D721Med (cell line): Measurements from ENCODE around the gene STXBP1.

Source experiments
- DNase-seq: peaks from one replicate; pipeline ENCODE4 v3.0.0; 2011; ENCODE audit warnings: low spot score; ENCODE audit not compliant: insufficient read length
- FAIRE-seq: peaks from 2 replicates; lab custom pipeline; 2011; peaks lifted over from hg19 to GRCh38; lab: Jason Lieb, UNC
- TF ChIP-seq, protein P1 (sequence below): IDR thresholded peaks from 2 replicates; pipeline ENCODE4 v1.5.1; 2012; ENCODE audit warnings: mild to moderate bottlenecking, control low read depth; ENCODE audit not compliant: insufficient read depth; ENCODE audit errors: missing control alignments

Gene STXBP1

DNA sequence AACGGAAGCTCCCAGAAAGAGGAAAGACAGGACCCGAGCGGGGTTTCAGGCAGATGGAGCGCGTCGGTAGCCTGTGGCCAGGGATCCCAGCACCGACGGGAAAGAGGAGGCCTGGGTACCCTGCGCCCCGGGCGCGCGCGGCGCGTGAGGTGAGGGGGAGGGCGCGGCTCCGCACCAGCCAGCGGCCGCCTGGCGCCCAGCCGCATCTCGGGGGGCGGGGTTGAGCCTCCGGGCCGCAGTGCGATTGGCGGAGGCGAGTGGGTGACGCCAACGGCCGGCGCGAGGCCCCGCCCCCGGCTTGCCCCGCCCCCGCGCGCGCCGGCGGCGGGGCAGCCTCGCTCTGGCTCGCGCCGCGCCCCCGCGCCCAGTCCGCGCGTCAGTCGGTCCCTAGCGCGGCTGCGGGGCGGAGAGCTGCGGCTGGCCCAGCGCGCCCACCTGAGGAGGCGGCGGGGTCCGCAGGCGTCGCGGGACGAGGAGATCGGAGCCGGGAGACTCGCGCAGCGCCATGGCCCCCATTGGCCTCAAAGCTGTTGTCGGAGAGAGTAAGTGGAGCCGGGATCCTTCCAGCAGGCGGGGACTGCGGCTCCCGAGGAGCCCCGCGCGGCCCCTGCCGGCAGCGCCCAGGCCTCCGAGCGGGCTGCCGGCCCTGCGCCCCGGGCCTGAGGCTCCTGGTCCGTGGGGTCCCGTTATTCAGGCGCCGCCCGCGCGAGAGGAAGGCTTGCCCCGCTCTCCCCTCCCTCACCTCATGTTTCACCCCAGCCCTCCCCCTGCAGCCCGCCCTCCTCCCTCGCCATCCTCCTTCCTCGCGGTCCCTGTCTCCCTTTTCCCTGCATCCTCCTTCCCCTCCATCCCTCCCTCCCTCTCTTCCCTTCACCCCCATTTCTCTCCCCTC lies at the start of gene STXBP1:
STXBP1 (plus strand) TSS at position 379 of the 892 bp plus-strand sequence; CDS start at position 506, 127 bp downstream.
- peak; percentile 71 for DNase-seq
- TF ChIP-seq, protein P1, sequence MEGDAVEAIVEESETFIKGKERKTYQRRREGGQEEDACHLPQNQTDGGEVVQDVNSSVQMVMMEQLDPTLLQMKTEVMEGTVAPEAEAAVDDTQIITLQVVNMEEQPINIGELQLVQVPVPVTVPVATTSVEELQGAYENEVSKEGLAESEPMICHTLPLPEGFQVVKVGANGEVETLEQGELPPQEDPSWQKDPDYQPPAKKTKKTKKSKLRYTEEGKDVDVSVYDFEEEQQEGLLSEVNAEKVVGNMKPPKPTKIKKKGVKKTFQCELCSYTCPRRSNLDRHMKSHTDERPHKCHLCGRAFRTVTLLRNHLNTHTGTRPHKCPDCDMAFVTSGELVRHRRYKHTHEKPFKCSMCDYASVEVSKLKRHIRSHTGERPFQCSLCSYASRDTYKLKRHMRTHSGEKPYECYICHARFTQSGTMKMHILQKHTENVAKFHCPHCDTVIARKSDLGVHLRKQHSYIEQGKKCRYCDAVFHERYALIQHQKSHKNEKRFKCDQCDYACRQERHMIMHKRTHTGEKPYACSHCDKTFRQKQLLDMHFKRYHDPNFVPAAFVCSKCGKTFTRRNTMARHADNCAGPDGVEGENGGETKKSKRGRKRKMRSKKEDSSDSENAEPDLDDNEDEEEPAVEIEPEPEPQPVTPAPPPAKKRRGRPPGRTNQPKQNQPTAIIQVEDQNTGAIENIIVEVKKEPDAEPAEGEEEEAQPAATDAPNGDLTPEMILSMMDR, result no peak
- no peak for FAIRE-seq

DNA sequence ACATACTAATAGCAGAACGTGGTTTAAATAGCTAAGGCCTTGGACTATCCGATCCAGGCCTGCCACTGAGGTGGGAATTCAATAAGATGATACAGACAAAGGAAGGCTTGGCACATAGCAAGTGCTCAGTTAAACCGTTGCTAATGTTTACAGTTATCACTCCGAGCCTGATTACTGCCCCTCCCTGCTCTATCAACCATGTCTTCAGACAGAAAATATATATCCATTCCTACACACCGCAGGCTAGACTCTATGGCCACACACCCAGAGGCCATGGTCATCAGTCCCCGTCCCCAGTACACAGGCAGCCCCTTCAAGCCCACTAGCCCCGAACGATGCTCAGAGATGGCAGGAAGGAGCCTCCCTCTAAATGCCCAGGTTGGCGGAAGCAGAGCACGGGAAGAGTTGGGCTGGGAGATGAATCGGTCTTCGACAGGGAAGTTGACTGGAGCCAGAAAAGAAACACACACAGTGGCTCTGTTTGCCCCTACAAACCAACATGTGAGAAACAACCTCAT lies 49.7 kb upstream of the STXBP1 start:
- TF ChIP-seq, protein P1, result no peak
- FAIRE-seq (no peak), DNase-seq (no peak)

DNA sequence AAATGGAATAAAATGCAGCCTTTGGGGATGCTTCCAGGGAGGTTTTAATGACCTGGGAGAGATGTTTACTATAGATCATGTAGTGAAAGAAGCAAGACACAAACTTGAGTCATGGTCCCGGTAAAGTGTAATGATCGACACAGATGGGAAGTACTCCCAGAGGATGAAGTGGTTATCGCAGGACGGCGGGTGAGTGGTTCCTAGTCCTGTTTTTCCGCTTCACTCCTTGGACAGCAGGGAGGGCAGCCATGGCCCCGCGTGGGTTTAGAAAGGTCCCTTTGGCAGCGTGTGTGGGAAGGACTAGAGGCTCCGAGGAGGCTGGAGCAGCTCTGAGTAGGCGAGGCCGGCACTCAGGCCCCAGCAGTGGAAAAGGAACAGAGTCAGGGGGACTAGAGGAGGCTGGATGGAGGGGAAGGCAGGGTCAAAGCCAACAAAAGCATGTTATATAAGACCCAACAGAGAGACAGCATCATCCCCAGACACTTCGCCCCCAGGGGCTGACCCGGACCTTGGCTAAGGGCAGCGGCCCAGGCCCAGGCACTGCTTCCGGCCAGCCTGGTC lies 49.2 kb upstream of the STXBP1 start:
- FAIRE-seq (no peak), DNase-seq (no peak)
- TF ChIP-seq, protein P1, result no peak

DNA sequence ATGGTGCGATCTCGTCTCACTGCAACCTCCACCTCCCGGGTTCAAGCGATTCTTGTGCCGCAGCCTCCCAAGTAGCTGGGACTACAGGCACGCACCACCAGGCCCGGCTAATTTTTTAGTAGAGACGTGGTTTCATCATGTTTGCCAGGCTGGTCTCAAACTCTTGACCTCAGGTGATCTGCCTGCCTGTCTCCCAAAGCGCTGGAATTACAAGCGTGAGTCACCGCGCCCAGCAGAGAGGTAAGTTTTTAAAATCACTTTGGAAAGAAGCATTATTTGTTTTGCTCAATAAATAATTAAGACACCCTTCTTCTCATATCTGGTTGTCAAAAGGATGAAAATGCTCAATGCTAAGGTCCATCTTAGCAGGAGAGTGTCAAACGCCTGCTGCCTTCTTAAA lies 48.5 kb upstream of the STXBP1 start:
- no peak for DNase-seq

DNA sequence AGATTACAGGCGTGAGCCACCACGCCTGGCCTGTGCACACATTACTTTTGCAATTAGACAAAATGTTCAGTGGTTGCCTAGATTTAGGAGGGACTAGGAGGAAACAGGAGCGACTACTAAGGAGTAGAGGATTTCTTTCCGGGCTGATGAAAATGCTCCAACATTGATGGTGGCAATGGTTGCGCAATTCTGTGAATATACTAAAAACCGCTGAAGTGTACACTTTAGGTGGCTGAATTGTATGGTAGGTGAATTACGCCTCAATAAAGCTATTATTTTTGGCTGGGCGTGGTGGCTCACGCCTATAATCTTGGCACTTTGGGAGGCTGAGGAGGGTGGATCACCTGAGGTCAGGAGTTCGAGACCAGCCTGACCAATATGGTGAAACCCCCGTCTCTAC lies 46.8 kb upstream of the STXBP1 start:
- FAIRE-seq (no peak), DNase-seq (no peak)
- TF ChIP-seq, protein P1, result no peak

More for the DNA sequence above, 48.5 kb upstream of the STXBP1 start:
- TF ChIP-seq, protein P1, result no peak
- FAIRE-seq, result no peak

DNA sequence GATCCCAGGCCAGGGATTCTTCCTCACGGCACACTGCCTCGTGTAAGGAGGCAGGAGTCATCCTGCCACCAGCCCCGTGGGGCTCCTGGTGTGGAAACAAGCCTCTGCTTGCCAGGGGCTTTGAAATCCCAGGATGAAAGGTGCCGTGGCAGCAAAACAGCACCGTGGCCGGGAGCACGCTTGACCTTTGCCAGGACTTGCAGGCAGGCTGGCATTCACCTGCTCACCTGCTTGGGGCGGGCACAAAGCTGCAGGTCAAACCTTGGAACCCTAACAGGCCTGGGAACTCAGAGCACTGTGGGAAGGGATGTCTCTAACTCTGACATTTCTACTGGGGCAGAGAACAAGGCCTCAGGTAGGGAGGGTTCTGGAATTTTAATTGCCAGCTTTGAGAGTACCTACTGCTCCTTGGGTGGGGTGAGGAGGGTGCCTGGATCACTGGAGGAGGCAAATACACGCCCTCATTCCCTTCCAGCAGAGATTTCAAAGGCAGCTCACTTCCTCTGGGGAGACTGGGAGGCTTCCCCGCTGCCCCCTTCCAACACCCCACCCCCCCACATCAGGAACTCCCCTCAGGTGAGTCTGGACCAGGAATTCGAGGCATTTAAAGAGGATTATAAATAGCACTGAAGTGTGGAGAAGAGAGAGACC lies 45.6 kb upstream of the STXBP1 start:
- no peak for DNase-seq
- no peak for FAIRE-seq

More for the DNA sequence above, 45.6 kb upstream of the STXBP1 start:
- TF ChIP-seq, protein P1, result no peak
